HG03108 (cell line): ENCODE data around the gene GRK5.

Source experiments
- ATAC-seq: cut with Tn5 transposase; IDR thresholded peaks from one replicate; pipeline ENCODE4 v1.9.1; 2021; ENCODE audit warnings: moderate library complexity; ENCODE audit not compliant: unreplicated experiment

The GRK5 gene

DNA sequence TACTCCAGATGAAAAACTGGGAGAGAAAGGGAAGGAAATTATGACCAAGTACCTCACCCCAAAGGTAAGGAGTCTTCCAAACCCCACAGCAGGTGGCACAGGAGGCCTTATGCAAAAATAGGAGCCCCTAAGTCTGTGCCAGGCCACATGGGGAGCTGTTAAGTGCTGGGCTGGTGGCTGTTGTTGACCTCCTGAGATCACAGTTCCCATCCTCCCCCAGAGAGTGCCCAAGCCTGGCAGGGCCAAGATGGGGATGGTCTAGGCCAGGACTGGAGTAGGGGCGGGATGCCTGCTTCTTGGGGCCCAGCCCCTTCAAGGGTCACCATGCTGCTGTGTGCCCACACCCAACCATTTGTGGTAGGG lies 189.3 kb downstream of the GRK5 start:
- ATAC-seq: no peak

DNA sequence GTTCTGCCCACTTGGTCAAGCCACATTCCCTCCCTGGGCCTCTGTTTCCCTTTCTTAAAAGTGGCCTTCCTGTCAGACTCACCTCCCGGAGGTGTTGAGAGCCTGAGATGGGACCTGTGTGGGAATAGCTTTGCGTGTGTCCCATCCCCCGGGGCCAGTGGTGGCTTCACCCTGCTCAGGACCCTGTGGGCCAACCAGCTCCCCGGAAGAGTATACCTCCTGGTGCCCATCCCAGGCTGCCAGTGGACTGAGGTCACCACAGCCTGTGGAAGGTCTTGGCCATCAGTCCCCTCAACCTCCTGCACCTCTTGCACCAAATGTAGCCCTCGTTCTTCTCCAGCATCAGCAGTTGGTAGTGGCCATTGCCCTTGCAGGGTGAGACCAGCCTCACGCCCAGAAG lies 190.0 kb downstream of the GRK5 start:
- ATAC-seq: no peak

DNA sequence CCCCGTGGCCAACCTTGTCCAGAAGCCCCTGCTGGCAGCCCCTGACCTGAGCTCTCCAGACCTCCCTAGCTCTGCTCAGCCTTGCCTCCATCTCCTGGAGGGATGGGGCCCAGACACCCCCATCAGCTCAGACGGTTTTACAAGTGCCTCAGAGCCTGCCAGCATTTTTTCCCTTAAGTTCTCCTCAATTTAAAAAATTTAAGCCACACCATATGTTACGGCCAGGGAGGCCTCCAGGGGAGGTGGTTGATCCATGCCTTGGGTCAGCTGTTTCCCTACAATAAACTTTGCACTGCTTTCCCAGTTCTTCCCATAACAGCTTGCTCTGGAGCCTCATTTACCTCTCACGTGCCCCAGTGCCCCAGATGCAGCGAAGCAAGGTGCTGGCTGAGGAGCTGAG lies 191.6 kb downstream of the GRK5 start:
- no peak for ATAC-seq

DNA sequence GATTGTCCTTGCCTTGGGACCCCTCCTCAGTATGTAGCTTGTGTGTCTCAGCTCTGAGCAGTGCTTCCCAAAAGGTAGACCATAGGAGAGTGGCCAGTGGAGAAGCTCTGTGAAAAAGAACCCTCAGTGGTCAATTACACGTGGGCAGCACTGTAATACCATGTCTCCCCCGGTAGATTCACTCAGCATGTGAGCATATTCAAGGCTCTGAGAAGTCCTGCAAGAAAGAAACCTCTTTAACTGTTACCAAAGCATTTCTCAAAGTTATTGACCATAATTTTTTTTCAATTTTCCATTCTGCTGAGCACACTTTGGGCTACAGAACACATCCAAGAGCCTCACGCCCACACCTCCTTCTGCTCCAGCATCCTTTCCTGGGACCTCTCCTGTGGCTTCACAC lies 192.1 kb downstream of the GRK5 start:
- ATAC-seq: no peak

DNA sequence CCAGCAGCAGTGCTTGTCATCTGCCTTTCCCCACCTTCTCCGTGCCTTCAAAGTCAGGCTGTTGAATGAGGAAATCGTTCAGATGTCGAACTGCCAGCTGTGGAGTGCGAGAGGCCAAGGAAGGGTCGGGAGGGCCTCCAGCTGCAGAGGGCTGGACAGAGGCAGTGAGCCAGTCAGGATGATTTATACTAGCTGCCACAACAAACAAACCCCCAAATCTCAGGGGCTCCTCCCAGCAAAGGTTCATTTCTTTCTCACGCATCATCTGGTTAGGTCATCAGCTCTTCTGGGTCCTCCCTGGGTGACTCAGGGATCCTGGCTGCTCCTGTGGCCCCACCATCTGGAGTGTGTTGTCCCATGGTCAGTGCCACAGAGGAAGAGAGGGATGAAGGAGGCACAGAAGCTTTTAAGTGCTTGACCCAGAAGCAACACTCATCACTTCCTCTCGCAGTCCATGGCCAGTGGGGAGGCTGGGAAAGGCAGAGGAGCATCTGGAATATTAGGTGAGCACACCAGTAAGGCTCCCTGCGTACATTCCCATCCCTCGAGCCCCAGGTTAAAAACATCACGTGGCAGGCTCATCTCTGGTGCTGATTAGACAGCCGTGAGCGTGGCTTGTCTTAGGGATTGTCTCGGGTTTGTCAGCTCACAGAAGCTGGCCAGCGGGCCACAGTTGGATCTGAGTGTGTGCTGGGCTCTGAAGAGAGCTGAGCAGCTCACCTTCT lies 194.5 kb downstream of the GRK5 start:
- ATAC-seq: no peak

DNA sequence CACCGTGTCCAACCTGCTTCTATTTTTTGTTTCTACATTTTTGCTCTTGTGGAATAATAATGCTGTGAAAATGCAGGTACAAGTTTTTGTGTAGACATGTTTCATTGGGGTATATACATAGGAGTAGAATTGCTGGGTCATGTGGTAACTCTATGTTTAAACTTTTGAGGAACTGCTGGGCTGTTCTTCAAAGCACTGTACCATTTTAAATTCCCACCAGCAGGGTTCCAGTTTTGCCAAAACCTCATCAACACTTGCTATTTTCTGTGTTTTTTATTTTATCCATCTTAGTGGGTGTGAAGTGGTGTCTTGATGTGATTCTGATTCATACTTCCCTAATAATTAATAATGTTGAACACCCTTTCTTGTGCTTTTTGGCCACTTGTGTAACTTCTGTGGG lies 196.6 kb downstream of the GRK5 start:
- ATAC-seq: no peak

DNA sequence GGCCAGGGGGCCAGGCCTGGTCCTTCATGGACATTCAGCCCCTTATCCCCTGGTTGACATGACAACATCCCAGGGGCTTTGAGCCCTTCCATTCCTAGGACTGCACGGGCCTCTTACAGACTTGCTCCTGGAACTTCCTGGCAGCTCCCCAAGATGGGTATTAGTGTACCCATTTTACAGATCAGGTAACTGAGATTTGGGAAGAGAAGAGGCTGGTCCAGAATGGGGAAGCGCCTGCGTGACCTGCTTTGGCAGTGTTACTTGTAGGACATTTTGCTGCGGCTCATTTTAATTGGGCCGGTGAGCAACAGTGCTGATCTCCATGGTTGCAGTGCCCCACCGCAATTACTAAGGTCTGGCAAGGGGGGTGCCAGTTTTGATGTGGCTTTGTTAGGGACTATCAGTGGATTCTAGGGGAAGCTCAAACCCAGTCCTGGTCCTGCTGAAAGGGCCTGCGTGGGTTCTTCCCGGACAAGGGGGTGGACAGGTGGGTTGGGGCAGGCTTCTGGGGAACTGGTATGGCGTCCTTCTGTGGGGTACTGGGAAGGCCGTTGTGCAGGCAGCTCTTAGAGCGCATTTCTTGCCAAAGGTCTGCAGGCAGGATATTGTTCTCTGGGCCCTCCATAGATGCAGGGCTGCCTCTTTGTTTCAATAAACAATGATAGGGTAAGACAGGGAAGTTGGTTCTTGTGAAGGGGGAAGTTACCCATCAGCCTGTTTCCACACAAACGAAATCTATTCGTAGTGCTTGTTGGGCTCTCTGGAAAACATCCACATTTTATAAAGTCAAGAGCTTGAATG lies 197.5 kb downstream of the GRK5 start:
- no peak for ATAC-seq

DNA sequence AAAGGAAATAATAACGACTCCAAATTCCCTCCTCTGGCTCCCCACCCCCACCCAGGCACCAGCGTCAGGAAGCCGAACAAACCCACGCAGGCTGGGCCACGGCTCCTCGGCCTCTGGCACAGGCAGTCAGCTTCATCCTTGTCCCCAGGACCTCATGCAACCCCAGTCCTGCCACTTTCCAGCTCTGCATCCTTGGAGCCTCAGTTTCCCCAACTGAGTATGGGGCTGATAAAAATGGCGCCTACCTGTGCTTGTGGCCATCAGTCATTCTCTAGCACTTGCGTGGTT lies 198.1 kb downstream of the GRK5 start:
- ATAC-seq: no peak

DNA sequence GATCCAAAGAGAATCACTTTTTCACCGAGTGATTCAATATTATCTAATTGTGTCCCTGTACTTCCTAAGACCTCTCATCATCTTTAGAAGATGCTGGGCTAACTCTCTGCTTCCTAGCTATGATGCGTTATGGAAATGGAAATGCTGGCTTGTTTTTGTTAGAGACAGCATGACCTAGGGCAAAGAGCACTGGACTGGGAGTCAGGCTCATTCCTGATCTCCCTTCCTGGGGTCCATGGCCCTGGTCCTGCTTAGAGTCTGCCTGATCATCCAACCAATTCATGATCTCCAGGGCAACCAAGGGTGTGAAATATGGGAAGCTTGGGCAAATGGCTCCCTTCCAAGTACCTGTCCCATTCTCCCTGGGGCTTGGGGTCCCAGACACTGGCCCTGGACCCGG lies 198.8 kb downstream of the GRK5 start:
- ATAC-seq: no peak

DNA sequence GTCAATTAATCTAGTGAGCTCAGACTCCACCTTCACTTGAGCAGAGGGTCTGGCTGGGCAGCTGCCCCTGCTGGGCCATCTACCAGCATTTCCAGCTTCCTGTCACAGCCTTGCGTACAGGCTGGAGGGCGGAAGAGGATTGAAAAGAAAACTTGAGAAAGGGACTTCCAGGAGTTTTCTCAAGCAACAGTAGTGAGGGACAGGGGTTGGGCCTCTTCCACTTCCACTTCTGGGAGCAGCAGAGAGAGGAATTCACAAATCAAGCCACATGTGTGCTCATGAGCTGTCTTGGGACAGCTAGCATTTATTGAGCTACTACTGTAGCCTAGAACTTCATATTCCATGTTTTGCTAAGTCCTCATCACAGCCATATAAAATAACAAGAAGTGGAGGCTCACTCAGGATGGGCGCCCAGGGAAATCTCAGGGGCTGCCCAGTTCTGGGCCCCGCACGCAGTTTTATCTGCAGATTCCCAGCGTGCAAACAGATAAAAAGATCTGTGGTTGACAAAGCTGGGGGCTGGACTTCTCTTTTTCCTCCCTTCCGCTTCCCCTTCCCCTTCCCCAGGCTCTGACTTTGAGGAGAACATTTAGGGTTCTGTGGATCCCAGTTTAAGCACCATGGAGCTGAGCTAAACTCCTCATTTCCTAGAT lies 199.4 kb downstream of the GRK5 start:
- no peak for ATAC-seq

DNA sequence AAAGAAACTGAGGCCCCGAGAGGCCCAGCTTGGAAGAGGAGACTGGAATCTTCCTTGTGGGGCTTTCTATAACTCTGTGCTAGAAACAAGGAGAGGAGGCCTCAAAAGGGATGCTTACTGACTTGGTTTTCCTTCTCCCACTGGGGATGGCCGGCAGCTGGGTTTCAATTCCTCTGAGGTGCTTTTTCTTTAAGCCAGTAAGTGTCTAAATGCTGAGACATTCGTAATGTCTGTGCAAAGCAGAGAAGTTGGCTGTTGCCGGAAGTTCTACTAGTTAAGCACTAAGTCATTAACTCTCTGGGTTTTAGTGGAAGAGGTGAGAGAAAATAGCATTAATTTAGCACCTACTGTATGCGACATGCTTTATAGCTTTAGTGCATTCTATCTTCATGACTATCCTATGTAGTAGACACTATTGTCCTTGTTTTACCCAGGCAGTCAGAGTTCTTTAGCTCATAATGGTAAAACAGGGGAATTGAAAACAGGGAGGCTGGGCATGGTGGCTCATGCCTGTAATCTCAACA lies 199.9 kb downstream of the GRK5 start:
- ATAC-seq: peak; percentile 51

DNA sequence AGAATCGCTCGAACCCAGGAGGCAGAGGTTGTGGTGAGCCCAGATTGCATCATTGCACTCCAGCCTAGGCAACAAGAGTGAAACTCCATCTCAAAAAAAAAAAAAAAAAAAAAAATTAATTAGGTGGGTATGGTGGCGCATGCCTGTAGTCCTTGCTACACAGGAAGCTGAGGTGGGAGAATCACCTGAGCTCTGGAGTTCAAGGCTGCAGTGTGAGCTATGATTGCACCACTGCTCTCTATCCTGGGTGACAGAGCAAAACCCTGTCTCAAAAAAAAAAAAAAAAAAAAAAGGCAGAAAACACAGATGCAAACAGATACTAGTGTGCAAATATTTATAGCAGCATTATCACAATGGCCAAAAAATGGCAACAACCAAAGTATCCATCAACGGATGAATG lies 200.7 kb downstream of the GRK5 start:
- no peak for ATAC-seq

DNA sequence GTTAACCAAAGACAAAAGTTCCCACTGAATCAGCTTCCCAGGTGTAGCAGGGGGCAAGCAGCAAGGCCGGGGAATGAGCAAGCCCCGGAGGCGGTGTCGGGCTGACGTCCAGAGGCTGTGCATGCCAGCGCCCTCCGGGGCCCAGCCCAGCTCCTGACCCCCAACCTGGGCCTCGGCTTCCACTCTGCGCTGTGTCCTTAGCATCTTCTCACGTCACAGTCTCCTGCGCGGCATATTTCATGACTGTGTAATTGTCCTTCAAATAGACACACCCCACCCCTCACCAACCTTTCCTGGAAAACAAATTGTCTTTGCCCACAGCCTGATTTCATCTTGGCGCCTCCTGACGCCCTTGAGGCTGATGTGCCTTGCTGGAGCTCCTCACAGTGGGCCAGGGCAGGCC lies 201.6 kb downstream of the GRK5 start:
- no peak for ATAC-seq

DNA sequence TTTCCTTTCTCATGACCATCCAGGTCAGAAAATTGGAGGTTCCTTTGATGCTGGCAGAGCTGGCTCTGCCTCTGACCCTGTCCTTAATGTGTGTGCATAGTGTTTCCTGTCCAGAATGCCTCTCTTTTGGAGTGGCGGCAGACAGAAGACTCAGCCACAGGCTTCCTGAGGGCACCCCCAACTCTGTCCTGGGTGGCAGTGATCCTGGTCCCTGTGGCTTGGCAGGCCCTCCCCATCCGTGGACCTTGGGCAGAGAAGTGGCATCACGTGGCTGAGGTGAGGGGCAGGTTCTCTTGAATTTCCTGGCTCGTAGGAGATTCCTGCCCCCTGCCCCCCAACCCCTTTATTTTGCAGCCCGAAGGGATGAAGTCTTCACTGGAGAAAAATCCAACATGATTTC lies 202.0 kb downstream of the GRK5 start:
- ATAC-seq: no peak

DNA sequence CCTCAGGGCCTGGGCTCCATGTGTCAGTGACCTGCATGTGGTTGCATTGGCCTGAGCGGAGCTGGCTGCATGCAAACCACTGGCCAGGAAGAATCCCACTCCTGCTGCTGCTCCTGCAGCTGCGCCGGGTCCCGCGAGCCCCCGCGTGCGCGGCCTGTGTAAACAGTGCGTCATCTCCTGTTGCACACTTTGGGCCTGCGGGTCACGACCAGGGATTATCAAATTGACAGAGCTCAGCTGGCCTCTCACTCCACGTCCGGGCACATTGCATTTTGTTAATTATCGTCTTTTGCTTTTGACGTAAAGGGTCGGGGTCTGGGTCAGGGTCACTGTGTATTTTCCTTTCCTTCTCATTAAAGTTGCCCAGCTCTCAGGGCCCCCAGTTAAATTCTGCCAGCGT lies 202.5 kb downstream of the GRK5 start:
- ATAC-seq: no peak

DNA sequence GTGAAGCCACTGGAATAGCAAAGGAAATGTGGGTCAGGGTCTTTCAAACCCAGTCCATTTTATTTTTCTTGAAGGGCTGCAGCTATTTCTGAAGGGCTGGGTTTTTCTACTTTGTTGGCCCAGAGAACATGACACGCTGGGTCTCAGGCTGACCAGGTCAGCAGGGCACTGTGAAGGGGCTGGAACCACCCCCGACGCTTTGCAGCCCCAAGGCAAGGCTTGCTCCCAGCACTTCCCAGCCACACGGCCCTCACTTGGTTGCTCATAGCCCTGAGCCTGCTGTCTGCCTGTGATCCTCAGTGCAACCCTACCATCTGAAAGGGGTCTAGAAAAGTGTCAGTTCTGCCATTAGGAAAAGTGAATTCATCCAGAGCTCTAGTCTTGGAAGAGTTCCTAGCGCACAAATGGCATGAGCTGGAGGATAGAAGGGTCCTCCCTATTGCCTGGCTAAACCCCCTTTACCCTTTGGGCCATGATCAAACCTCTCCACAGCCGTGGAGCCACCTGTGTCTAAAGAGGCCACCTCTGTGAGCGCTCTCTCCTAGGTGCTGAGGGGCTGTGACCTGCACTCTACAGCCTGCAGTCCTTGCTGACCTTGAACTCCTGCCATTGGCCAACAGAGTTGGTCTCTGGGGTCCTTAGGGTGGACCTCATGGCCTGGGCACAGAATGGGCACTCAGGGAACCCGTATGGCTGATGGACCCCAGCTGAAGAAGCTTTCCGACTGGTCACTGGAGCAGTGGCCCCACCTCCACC lies 203.2 kb downstream of the GRK5 start:
- no peak for ATAC-seq

DNA sequence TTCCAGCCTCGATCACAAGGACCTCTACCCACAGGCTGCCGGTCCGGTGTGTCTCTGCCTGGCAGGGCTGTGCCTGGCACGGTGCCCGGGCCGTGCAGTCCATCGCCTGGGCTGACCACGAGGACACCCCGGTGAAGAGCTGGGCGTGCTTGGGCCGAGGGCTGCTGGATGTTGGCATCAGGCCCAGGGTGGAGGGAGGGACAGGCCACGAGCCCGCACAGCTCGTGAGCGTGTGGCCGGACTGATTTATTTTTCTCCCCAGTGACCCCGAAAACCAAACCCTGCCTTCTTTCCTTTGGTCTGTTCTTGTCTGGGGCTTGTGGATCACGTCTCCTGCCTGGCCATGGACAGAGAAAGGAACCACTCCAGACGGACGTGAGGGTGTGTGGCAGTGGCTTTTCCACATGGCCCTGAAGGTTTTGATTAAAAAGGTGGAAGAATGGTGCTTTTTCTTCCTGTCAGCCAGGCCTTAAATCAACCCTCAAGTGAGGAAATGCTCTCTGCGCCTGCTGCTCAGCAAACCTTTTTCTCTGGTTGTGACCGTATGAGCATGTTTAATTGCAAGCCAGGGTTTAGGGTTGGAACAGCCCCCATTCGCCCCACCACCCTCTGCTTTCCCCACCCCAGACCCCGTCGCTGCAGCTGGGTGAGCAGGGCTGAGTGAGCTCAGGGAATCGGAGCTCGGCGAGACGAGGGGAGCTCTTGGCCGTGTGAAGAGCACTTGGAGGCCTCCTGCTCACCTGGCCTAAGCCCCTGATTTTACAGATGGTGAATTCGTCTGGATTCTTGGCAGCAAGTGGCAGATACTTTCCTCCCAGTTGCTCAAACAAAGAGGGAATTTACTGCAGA lies 205.1 kb downstream of the GRK5 start:
- no peak for ATAC-seq

DNA sequence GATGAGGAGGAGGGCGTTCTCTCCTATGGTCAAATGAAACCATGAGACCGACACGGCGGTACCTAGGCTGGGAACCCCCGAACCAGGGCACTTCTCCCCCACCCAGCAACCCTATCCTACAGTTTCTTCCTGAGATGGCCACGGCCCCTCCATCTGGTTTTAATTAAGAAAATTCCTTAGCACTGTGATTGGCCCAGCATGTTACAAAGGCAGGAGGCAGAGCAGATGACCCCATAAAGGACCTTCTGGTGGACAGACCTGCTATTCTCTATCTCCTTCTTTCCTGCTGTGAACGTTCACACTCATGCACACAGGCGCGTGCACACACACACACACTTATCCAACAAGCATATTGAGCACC lies 205.7 kb downstream of the GRK5 start:
- ATAC-seq: no peak

DNA sequence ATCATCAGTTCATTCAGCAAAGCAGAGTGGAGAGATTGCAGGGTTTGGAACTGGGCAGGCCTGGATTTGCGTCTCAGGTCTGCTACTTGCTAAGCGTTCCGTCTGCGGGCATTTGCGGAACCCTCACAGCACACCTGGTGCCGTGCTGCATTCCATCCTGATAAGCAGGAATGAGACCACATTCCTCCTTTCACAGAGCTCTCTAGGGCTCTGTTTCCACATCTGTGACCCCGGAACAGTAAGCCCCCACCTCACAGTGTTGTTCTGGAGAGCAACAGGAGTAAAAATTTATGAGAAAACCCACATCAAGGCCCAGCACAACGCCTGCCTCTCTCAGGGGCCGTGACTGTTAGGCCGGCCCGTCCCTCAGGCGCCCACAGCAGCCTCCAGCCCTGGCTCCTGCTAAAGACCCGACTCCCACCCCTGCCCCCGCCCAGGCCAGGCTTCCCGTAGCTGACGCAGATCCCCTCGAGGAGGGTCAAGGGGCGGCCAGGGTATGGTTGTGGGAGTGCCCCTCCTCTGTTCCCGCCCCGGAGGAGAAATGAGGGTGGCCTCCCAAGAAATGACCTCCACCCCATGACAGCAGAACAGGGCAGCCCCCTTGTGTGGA lies 206.2 kb downstream of the GRK5 start:
- no peak for ATAC-seq

DNA sequence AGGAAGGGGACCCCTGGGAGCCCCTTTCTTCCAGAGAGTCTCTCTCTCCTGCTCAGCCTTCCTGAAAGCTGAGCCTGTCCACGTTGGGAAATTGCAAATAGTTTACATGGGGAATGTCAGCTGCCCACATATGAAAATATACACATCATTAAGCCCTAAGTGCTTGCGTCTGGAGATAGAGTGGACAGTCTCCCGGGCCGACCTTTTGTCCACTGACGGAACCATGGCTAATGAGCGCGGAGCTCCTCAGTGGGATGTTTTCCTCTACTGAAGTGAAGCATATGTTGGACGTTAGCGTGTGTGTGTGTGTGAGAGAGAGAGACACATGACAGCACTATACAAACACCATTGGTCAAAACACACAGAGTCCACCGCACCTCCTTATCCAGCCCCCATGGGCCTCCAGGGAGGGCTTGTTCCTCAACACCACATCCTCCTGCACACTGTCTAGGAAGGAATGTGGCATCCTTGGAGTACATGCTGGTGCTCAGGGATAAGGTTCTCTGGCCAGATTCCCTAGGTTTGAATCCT lies 206.8 kb downstream of the GRK5 start:
- no peak for ATAC-seq
